ENCODE data around the gene GIN1.

DNA sequence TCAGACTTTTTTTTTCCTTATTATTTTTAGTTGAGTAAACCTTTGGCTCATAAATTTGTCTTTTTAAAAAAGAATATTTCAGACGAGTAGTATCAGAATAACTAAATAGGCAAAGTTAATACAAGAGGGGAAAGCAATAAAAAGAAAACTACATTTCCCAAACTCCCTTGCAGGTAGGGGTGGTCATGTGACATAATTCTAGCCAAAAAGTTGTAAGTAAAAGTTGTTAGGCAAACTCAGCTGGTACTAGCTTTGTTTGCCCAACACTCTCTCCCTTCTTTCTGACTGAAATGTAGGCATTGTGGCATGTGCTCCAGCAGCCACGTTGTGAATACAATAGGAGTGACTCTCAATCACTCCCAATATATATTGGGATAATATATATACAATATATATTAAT is 20.9 kb downstream of the GIN1 start:
- TF ChIP-seq, protein P1, sequence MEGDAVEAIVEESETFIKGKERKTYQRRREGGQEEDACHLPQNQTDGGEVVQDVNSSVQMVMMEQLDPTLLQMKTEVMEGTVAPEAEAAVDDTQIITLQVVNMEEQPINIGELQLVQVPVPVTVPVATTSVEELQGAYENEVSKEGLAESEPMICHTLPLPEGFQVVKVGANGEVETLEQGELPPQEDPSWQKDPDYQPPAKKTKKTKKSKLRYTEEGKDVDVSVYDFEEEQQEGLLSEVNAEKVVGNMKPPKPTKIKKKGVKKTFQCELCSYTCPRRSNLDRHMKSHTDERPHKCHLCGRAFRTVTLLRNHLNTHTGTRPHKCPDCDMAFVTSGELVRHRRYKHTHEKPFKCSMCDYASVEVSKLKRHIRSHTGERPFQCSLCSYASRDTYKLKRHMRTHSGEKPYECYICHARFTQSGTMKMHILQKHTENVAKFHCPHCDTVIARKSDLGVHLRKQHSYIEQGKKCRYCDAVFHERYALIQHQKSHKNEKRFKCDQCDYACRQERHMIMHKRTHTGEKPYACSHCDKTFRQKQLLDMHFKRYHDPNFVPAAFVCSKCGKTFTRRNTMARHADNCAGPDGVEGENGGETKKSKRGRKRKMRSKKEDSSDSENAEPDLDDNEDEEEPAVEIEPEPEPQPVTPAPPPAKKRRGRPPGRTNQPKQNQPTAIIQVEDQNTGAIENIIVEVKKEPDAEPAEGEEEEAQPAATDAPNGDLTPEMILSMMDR (IDR thresholded peaks at IDR 0.05), result no peak
- TF ChIP-seq POLR2A (IDR thresholded peaks at IDR 0.05), result no peak

Measured in Peyer's patch (tissue), 4 donors.